ENCODE measurements around the gene RAB37. TPM values are rescaled to one million over a fixed set of nuclear protein-coding genes. Genes with fewer than 3 reads are reported as not detected.
A peak's percentile ranks its signal among the peaks of the same experiment; 100 is the strongest.

Gene RAB37
- total and polyA plus RNA-seq, 2 of the 13 experiments (the other 11 are each of a cell fraction or from before 2014, with no cell fraction given) = 0.91 to 3.7 TPM

- TF ChIP-seq KLF6 (CRISPR knock-in tag; IDR thresholded peaks at IDR 0.05) (no peak), ZBTB38 (CRISPR knock-in tag; IDR thresholded peaks at IDR 0.05) (no peak; the same call in 1 of the 2 replicates), ZNF10 (CRISPR knock-in tag; IDR thresholded peaks at IDR 0.05; ENCODE audit: borderline replicate concordance, low read depth) (no peak), POLR2G (IDR thresholded peaks at IDR 0.05; ENCODE audit: low read depth, low read length) (peak; percentile 15; the same call in 1 of the 2 replicates), HDAC2 (CRISPR knock-in tag; IDR thresholded peaks at IDR 0.05) (no peak), ARID3A (IDR thresholded peaks at IDR 0.05; ENCODE audit: low read depth, low read length) (no peak), NFYB (CRISPR knock-in tag; IDR thresholded peaks at IDR 0.05) (no peak), ZNF740 (CRISPR knock-in tag; IDR thresholded peaks at IDR 0.05) (no peak), ZNF367 (CRISPR knock-in tag; IDR thresholded peaks at IDR 0.05; ENCODE audit: borderline replicate concordance) (no peak), SETDB1 (CRISPR knock-in tag; IDR thresholded peaks at IDR 0.05; ENCODE audit: borderline replicate concordance) (no peak), YY1 (IDR thresholded peaks at IDR 0.05; ENCODE audit: insufficient read depth, insufficient replicate concordance, low read depth, low read length) (no peak), ZGPAT (CRISPR knock-in tag; IDR thresholded peaks at IDR 0.05) (no peak), ZNF407 (CRISPR knock-in tag; IDR thresholded peaks at IDR 0.05; ENCODE audit: not compliant biosample characterization) (no peak), JUNB (CRISPR knock-in tag; IDR thresholded peaks at IDR 0.05; ENCODE audit: borderline replicate concordance) (no peak), MEIS1 (CRISPR knock-in tag; IDR thresholded peaks at IDR 0.05; ENCODE audit: borderline replicate concordance) (no peak), STAG1 (CRISPR knock-in tag; IDR thresholded peaks at IDR 0.05) (peak; percentile 22; the same call in 1 of the 2 replicates), CC2D1A (CRISPR knock-in tag; IDR thresholded peaks at IDR 0.05) (no peak), HNRNPL (IDR thresholded peaks at IDR 0.05; ENCODE audit: low read depth, low read length) (peak; percentile 81)
These were observed 31.2 kb downstream of the RAB37 start (continued) for GRCh38 chr17:74768069-74768762.

Data from HepG2 (cell line).